Caco-2 (cell line): Measurements from ENCODE around the gene MYO1F. TPM values are rescaled to one million over a fixed set of nuclear protein-coding genes. Genes with fewer than 3 reads are reported as not detected.

Experiments used
- BruUV-seq: library from RNA; stranded (reverse); fragments of 400-500 nt; replicated peaks from 2 replicates; lab custom pipeline; 2021; lab: Mats Ljungman, UMichigan
- CTCF ChIA-PET: fragments of 300-600 bp; sonication (Branson Sonifier 250); formaldehyde crosslinking; loops from one replicate; lab custom pipeline; 2022; ENCODE audit warnings: antibody characterized with exemption; lab: Charles Lee
- POLR2A ChIA-PET: fragments of 300-600 bp; sonication (Branson Sonifier 250); formaldehyde crosslinking; loops from one replicate; lab custom pipeline; 2022; ENCODE audit warnings: antibody characterized with exemption; lab: Charles Lee
- DNase-seq, 2 experiments: peaks; one replicate each; pipeline versions ENCODE4 v3.0.0 to v3.0.0-alpha.2; 2020 to 2022
- H3K27me3 ChIP-seq: replicated peaks from 2 replicates; pipeline ENCODE4 v1.6.0; 2011; ENCODE audit warnings: low read length; ENCODE audit not compliant: control insufficient read depth, insufficient read depth
- H3K36me3 ChIP-seq: 2 replicates; pipeline ENCODE4 v1.5.1; 2011; ENCODE audit warnings: low read length; ENCODE audit not compliant: control insufficient read depth, insufficient read depth
- H3K4me1 ChIP-seq: fragments of 250-450 bp; sonication (Bioruptor Pico); 2 replicates; pipeline ENCODE4 v1.5.1; 2020; ENCODE audit warnings: mild to moderate bottlenecking
- H3K4me3 ChIP-seq: 2 replicates; pipeline ENCODE4 v1.5.1; 2011; ENCODE audit warnings: low read depth, mild to moderate bottlenecking, control low read depth, low read length
- H3K9me3 ChIP-seq: fragments of 250-450 bp; sonication (Bioruptor Pico); 2 replicates; pipeline ENCODE4 v1.5.1; 2020; ENCODE audit warnings: mild to moderate bottlenecking, moderate library complexity
- H3K27ac Mint-ChIP-seq: one replicate; pipeline ENCODE4 v1.8.0; 2022; ENCODE audit warnings: mixed read lengths; ENCODE audit not compliant: unreplicated experiment
- H3K27me3 Mint-ChIP-seq: one replicate; pipeline ENCODE4 v1.8.0; 2022; ENCODE audit warnings: mixed read lengths; ENCODE audit not compliant: insufficient read depth, unreplicated experiment
- H3K36me3 Mint-ChIP-seq: one replicate; pipeline ENCODE4 v1.8.0; 2022; ENCODE audit warnings: mild to moderate bottlenecking, mixed read lengths; ENCODE audit not compliant: insufficient read depth, unreplicated experiment
- H3K4me1 Mint-ChIP-seq: one replicate; pipeline ENCODE4 v1.8.0; 2022; ENCODE audit warnings: low read depth, mixed read lengths; ENCODE audit not compliant: unreplicated experiment
- H3K4me3 Mint-ChIP-seq: one replicate; pipeline ENCODE4 v1.8.0; 2022; ENCODE audit warnings: mild to moderate bottlenecking, moderate library complexity, mixed read lengths; ENCODE audit not compliant: unreplicated experiment
- H3K9me3 Mint-ChIP-seq: one replicate; pipeline ENCODE4 v1.8.0; 2022; ENCODE audit warnings: mixed read lengths; ENCODE audit not compliant: unreplicated experiment
- intact Hi-C: fragments of 100-400 bp; cut with micrococcal nuclease; formaldehyde crosslinking; loops from one replicate; pipeline ENCODE4 v1.10.0; 2022; ENCODE audit not compliant: unreplicated experiment
- total RNA-seq: library from RNA; stranded (reverse); gene quantifications from 2 replicates; pipeline ENCODE4 v1.2.3, GENCODE V29; 2022
- TF ChIP-seq, protein P1 (sequence below), 2 experiments: fragments of 200-600 bp in 1 of 2; IDR thresholded peaks; 1 replicate in 1 of 2; 2 replicates in 1 of 2; pipeline versions ENCODE4 v1.5.1 to v1.8.0; 2011 to 2022; ENCODE audit warnings: antibody characterized with exemption in 1 of 2, control low read depth in 1 of 2, inconsistent platforms in 1 of 2, low read depth in 1 of 2, low read length in 1 of 2, mild to moderate bottlenecking in 1 of 2, moderate library complexity in 1 of 2; ENCODE audit not compliant: insufficient read depth in 1 of 2, severe bottlenecking in 1 of 2, unreplicated experiment in 1 of 2

Gene MYO1F
- total RNA-seq, 1 experiment from 2014 or later, result 0.25 TPM

DNA sequence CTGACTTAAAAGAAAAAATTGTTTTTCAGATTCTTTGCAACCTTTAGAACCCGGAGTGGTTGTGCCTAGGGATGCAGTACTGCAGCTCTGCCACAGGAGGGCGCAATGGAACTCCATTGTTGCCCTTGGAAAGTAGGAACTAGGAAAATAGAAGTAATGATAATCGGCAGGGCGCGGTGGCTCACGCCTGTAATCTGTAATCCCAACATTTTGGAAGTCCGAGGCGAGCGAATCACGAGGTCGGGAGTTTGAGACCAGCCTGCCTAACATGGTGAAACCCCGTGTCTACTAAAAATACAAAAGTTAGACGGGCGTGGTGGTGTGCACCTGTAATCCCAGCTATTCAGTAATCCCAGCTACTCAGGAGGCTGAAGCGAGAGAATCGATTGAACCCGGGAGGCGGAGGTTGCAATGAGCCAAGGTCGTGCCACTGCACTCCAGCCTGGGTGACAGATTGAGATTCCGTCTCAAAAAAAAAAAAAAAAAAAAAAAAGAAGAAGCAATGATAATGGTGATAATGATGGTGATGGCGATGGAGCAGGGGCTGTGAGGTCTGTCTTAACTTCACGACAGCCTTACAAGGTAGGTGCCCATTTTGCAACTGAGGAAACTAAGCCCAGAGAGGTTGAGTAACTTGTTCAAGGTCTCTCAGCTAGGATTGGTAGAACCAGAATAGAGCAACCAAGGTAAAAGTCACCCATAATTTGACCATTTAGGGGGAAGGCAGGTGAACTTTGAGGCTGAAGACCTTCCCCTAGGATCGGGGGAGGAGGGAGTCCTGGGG, 38.8 kb upstream of the MYO1F start:
- intact Hi-C loops, result no loop called here
- no peaks in the 10 kb centered on the region for H3K4me1 Mint-ChIP-seq
- TF ChIP-seq, protein P1, sequence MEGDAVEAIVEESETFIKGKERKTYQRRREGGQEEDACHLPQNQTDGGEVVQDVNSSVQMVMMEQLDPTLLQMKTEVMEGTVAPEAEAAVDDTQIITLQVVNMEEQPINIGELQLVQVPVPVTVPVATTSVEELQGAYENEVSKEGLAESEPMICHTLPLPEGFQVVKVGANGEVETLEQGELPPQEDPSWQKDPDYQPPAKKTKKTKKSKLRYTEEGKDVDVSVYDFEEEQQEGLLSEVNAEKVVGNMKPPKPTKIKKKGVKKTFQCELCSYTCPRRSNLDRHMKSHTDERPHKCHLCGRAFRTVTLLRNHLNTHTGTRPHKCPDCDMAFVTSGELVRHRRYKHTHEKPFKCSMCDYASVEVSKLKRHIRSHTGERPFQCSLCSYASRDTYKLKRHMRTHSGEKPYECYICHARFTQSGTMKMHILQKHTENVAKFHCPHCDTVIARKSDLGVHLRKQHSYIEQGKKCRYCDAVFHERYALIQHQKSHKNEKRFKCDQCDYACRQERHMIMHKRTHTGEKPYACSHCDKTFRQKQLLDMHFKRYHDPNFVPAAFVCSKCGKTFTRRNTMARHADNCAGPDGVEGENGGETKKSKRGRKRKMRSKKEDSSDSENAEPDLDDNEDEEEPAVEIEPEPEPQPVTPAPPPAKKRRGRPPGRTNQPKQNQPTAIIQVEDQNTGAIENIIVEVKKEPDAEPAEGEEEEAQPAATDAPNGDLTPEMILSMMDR (IDR thresholded peaks at IDR 0.05; ENCODE audit: insufficient read depth in 1 of 2, low read depth in 1 of 2, low read length in 1 of 2, severe bottlenecking in 1 of 2, unreplicated experiment in 1 of 2), result peak; percentile 81 to 87
- no peak overlapping the region for H3K4me3 ChIP-seq
- ChIA-PET POLR2A (interaction anchor here (0.6 kb wide), 1 partner anchor 920 kb away, joined by 4 read pairs; no protein-coding TSS in a partner anchor), CTCF (interaction anchor here (0.7 to 1.5 kb wide), 4 partner anchors 11 to 184 kb away, joined by 3 to 9 read pairs (median 5); no protein-coding TSS in a partner anchor)
- H3K4me3 Mint-ChIP-seq, result no peak overlapping the region
- H3K36me3 ChIP-seq, result no peaks in the 10 kb centered on the region
- no TSS peak for BruUV-seq
- DNase-seq, result peak; percentile 53 to 57
- no peaks in the 10 kb centered on the region for H3K9me3 ChIP-seq
- H3K27me3 ChIP-seq, result no peaks in the 10 kb centered on the region
- H3K27ac Mint-ChIP-seq, result no peak overlapping the region
- no peaks in the 10 kb centered on the region for H3K4me1 ChIP-seq
- H3K36me3 Mint-ChIP-seq, result no peaks in the 10 kb centered on the region
- no peaks in the 10 kb centered on the region for H3K9me3 Mint-ChIP-seq
- peaks cover 7% of the 10 kb centered on the region for H3K27me3 Mint-ChIP-seq

DNA sequence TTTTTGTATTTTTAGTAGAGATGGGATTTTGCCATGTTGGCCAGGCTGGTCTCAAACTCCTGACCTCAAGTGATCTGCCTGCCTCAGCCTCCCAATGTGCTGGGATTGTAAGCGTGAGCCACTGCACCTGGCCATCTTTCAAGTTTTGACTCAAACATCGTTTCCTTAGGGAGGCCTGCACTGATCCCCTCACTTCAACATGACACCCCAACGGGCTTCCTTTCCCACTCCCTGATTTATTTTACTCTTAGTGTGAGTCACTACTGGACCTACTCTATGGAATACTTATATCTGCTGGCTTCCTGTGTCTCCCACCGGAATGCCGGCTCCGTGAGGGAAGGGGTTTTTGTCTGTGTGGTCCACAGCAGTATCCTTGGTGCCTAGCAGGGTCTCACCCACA, 37.8 kb upstream of the MYO1F start:
- H3K27me3 Mint-ChIP-seq, result no peaks in the 10 kb centered on the region
- no peaks in the 10 kb centered on the region for H3K9me3 Mint-ChIP-seq
- H3K4me3 ChIP-seq, result no peak overlapping the region
- H3K4me3 Mint-ChIP-seq, result no peak overlapping the region
- BruUV-seq, result no TSS peak
- no peaks in the 10 kb centered on the region for H3K4me1 Mint-ChIP-seq
- H3K27ac Mint-ChIP-seq, result no peak overlapping the region
- H3K36me3 Mint-ChIP-seq, result no peaks in the 10 kb centered on the region
- H3K27me3 ChIP-seq, result no peaks in the 10 kb centered on the region
- H3K4me1 ChIP-seq, result no peaks in the 10 kb centered on the region
- ChIA-PET POLR2A (interaction anchor here (0.6 kb wide), 1 partner anchor 920 kb away, joined by 4 read pairs; no protein-coding TSS in a partner anchor), CTCF (interaction anchor here (1.5 kb wide), 1 partner anchor 79 kb away, joined by 9 read pairs; no protein-coding TSS in a partner anchor)
- no peaks in the 10 kb centered on the region for H3K9me3 ChIP-seq
- no peak for DNase-seq
- TF ChIP-seq, protein P1 (IDR thresholded peaks at IDR 0.05; ENCODE audit: insufficient read depth in 1 of 2, low read depth in 1 of 2, low read length in 1 of 2, severe bottlenecking in 1 of 2, unreplicated experiment in 1 of 2), result no peak
- intact Hi-C loops, result no loop called here
- H3K36me3 ChIP-seq, result no peaks in the 10 kb centered on the region

DNA sequence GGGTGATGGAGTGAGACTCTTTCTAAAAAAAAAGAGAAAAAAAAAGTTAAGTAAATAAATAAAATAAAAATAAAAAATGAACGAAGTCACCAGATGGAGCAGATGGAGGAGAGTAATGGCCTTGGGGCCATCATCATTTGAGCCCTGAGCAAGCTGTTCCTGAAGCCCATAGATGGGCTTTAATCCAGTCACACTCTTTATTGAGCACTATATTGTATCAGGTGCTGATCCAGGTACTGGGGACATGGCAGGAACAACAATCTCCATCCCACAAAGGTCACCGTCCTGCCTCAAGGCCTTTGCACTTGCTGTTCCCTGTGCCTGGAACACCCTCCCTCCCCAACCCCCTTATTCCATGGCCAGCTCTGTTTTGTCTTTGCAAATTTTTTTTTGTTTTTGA, 37.2 kb upstream of the MYO1F start:
- H3K4me3 Mint-ChIP-seq, result no peak overlapping the region
- BruUV-seq, result no TSS peak
- H3K27ac Mint-ChIP-seq, result no peak overlapping the region
- Histone ChIP-seq H3K27me3 (no peaks in the 10 kb centered on the region), H3K36me3 (no peaks in the 10 kb centered on the region), H3K4me1 (no peaks in the 10 kb centered on the region), H3K9me3 (no peaks in the 10 kb centered on the region), H3K4me3 (no peak overlapping the region)
- no peaks in the 10 kb centered on the region for H3K36me3 Mint-ChIP-seq
- DNase-seq, result no peak
- TF ChIP-seq, protein P1 (IDR thresholded peaks at IDR 0.05; ENCODE audit: insufficient read depth in 1 of 2, low read depth in 1 of 2, low read length in 1 of 2, severe bottlenecking in 1 of 2, unreplicated experiment in 1 of 2), result no peak
- intact Hi-C loops, result no loop called here
- H3K9me3 Mint-ChIP-seq, result no peaks in the 10 kb centered on the region
- no peaks in the 10 kb centered on the region for H3K4me1 Mint-ChIP-seq
- ChIA-PET POLR2A (no interaction called here), CTCF (no interaction called here)
- H3K27me3 Mint-ChIP-seq, result no peaks in the 10 kb centered on the region
